PFSK-1 (cell line): ENCODE measurements around the gene LIME1.

Source experiments
- FOXP2 ChIP-seq: optimal IDR thresholded peaks from 2 replicates; pipeline ENCODE3; 2011; ENCODE audit warnings: borderline replicate concordance, control low read depth, inconsistent platforms; ENCODE audit not compliant: insufficient read depth; ENCODE audit errors: extremely low read length, extremely low read depth
- POLR2AphosphoS5 ChIP-seq: IDR thresholded peaks from 2 replicates; pipeline ENCODE4 v1.6.1; 2012; ENCODE audit warnings: low read depth, mild to moderate bottlenecking, control low read depth, low read length, moderate library complexity
- SIN3A ChIP-seq: IDR thresholded peaks from 2 replicates; pipeline ENCODE4 v1.6.1; 2012; ENCODE audit warnings: mild to moderate bottlenecking, low read length, moderate library complexity, borderline replicate concordance; ENCODE audit not compliant: insufficient read depth
- TAF1 ChIP-seq: IDR thresholded peaks from 2 replicates; pipeline ENCODE4 v1.6.1; 2012; ENCODE audit warnings: low read length, control low read depth, borderline replicate concordance; ENCODE audit not compliant: insufficient read depth
- TF ChIP-seq, protein P1 (sequence below), 2 experiments: IDR thresholded peaks; 2 replicates each; pipeline versions ENCODE4 v1.6.1 to v1.8.0; 2011 to 2012; ENCODE audit warnings: low read depth in 2 of 2, low read length in 2 of 2, control low read depth in 1 of 2, inconsistent platforms in 1 of 2, mild to moderate bottlenecking in 1 of 2, moderate library complexity in 1 of 2; ENCODE audit not compliant: insufficient read depth in 1 of 2

The LIME1 gene

DNA sequence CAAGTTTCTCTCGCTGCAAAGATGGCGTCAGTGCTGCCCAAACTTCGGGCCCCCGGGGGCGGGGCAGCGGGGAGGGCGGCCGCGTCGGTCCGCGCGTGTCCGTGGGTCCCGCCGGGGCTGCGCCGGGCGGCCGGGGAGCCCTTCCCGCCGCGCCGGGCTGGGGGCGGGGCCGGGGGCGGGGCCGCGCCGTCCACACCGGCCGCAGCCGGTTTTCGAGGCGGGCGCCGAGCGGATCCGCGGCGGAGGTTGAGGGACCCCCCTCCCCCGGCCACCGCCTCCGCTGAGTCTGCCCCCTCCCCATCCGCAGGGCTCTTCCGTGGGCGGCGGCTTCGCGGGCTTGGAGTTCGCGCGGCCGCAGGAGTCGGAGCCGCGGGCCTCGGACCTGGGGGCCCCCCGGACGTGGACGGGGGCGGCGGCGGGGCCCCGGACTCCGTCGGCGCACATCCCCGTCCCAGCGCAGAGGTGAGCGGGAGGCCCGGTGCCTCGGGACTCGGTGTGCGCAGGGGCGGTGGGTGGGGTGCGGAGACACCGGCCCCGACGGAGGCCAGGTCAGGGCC is 3.7 kb downstream of the LIME1 start:
- TF ChIP-seq TAF1 (no peak), SIN3A (no peak), FOXP2 (no peak), POLR2AphosphoS5 (no peak)
- TF ChIP-seq, protein P1, sequence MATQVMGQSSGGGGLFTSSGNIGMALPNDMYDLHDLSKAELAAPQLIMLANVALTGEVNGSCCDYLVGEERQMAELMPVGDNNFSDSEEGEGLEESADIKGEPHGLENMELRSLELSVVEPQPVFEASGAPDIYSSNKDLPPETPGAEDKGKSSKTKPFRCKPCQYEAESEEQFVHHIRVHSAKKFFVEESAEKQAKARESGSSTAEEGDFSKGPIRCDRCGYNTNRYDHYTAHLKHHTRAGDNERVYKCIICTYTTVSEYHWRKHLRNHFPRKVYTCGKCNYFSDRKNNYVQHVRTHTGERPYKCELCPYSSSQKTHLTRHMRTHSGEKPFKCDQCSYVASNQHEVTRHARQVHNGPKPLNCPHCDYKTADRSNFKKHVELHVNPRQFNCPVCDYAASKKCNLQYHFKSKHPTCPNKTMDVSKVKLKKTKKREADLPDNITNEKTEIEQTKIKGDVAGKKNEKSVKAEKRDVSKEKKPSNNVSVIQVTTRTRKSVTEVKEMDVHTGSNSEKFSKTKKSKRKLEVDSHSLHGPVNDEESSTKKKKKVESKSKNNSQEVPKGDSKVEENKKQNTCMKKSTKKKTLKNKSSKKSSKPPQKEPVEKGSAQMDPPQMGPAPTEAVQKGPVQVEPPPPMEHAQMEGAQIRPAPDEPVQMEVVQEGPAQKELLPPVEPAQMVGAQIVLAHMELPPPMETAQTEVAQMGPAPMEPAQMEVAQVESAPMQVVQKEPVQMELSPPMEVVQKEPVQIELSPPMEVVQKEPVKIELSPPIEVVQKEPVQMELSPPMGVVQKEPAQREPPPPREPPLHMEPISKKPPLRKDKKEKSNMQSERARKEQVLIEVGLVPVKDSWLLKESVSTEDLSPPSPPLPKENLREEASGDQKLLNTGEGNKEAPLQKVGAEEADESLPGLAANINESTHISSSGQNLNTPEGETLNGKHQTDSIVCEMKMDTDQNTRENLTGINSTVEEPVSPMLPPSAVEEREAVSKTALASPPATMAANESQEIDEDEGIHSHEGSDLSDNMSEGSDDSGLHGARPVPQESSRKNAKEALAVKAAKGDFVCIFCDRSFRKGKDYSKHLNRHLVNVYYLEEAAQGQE (IDR thresholded peaks at IDR 0.05; ENCODE audit: insufficient read depth in 1 of 2, low read depth in 2 of 2, low read length in 2 of 2) = no peak

GRCh38 chr20:63740627-63741353 is 4.3 kb downstream of the LIME1 start:
- TF ChIP-seq POLR2AphosphoS5 (peak; percentile 83), FOXP2 (peak; percentile 42), TAF1 (peak; percentile 61; the same call in 1 of the 2 replicates), SIN3A (no peak)
- TF ChIP-seq, protein P1 (IDR thresholded peaks at IDR 0.05; ENCODE audit: insufficient read depth in 1 of 2, low read depth in 2 of 2, low read length in 2 of 2) = peak in 1 of 2 experiments; percentile 13; a peak in 1 of 4 replicates

DNA sequence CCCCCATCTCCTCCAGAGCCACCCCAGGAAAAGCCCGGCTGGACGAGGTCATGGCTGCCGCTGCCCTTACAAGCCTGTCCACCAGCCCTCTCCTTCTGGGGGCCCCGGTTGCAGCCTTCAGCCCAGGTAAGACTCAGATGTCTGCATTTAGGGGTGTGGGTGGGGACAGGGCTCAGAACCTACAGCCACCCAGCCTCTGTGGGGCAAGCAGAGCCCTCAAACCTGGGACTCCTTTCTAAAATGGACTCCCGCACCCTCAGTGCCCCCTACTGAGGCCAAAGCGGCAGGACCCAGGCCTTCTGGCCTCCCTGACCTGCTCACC is 4.9 kb downstream of the LIME1 start:
- TF ChIP-seq POLR2AphosphoS5 = peak; percentile 56; the same call in 1 of the 2 replicates
- TF ChIP-seq TAF1 = no peak; the same call in 1 of the 2 replicates

DNA sequence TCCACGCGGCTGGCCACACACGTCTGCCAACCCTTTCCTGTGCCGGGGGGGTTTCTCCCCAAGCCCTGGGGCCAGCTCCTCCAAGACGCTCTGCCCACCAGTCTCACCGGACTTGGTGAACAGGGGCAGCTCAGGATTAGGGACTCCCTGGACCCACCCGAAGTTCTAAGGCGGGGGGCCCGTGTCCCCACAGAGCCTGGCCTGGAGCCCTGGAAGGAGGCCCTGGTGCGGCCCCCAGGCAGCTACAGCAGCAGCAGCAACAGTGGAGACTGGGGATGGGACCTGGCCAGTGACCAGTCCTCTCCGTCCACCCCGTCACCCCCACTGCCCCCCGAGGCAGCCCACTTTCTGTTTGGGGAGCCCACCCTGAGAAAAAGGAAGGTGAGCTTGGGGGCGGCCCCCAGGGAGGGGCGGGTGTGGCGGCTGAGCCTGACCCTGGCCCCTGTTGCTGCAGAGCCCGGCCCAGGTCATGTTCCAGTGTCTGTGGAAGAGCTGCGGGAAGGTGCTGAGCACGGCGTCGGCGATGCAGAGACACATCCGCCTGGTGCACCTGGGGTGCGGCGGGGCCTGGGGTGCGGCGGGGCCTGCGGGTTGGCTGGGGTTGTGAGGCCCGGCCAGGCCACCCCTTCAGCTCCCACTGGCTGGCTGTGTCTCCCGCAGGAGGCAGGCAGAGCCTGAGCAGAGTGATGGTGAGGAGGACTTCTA is 5.4 kb downstream of the LIME1 start:
- TF ChIP-seq POLR2AphosphoS5 (no peak), FOXP2 (no peak), SIN3A (no peak), TAF1 (no peak)
- TF ChIP-seq, protein P1 (IDR thresholded peaks at IDR 0.05; ENCODE audit: insufficient read depth in 1 of 2, low read depth in 2 of 2, low read length in 2 of 2) = no peak

DNA sequence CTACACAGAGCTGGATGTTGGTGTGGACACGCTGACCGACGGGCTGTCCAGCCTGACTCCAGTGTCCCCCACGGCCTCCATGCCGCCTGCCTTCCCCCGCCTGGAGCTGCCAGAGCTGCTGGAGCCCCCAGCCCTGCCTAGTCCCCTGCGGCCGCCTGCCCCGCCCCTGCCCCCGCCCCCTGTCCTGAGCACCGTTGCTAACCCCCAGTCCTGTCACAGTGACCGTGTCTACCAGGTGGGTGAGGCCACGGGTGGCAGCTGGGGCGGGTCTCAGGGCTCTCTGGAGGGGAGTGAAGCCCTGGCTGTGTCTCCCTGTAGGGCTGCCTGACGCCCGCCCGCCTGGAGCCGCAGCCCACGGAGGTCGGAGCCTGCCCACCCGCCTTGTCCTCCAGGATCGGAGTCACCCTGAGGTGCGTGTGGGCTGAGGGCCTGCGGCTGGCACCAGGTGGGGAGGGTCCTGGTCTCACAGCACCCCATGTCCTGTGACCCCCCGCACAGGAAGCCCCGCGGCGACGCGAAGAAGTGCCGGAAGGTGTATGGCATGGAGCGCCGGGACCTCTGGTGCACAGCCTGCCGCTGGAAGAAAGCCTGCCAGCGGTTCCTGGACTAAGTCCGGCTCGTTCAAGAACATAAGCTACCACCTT is 6.0 kb downstream of the LIME1 start:
- TF ChIP-seq FOXP2 (no peak), TAF1 (no peak), POLR2AphosphoS5 (no peak), SIN3A (no peak)
- TF ChIP-seq, protein P1 (IDR thresholded peaks at IDR 0.05; ENCODE audit: insufficient read depth in 1 of 2, low read depth in 2 of 2, low read length in 2 of 2) = no peak
